ENCODE measurements around the gene AGPAT2. TPM values are rescaled to one million over a fixed set of nuclear protein-coding genes. Genes with fewer than 3 reads are reported as not detected.

Gene AGPAT2
- total RNA-seq, 6 donors from 2014 or later = 70.2 to 242 (median 140) TPM

GRCh38 chr9:136661641-136662325, 25.5 kb downstream of the AGPAT2 start:
- Histone ChIP-seq H3K4me1 (peaks cover 8 to 28% (median 18%) of the 10 kb centered on the region in 4 donors), H3K4me3 (peak overlapping the region; percentile 25 to 64 (median 56)), H3K27ac (peak overlapping the region; percentile 91 to 96 (median 92)), H3K36me3 (peaks cover 0 to 29% (median 15%) of the 10 kb centered on the region in 4 donors), H3K9me3 (no peaks in the 10 kb centered on the region), H3K27me3 (peaks cover 0 to 40% (median 14%) of the 10 kb centered on the region in 4 donors)
- WGBS, 2 donors = 40 to 44% methylated on average over 1 to 17 of the region's 22 CpGs
- DNase-seq (peak in 1 of 2 donors; percentile 76), ATAC-seq (ENCODE audit: low FRiP score in 2 of 2) (no peak)
- no peak for TF ChIP-seq CTCF (IDR thresholded peaks at IDR 0.05)
- no peak for TF ChIP-seq POLR2A (IDR thresholded peaks at IDR 0.05)
- no peak for TF ChIP-seq EP300 (IDR thresholded peaks at IDR 0.05)

GRCh38 chr9:136660971-136661550, 26.2 kb downstream of the AGPAT2 start:
- WGBS, 2 donors = 37% methylated on average over 7 of the region's 13 CpGs; no CpG with 5 or more reads in 1 of the 2 donors
- Histone ChIP-seq H3K36me3 (peaks cover 0 to 22% (median 13%) of the 10 kb centered on the region in 4 donors), H3K27me3 (peaks cover 0 to 37% (median 12%) of the 10 kb centered on the region in 4 donors), H3K27ac (peak overlapping the region; percentile 91 to 96 (median 92)), H3K4me1 (peaks cover 8 to 31% (median 21%) of the 10 kb centered on the region in 4 donors), H3K9me3 (no peaks in the 10 kb centered on the region), H3K4me3 (peak overlapping the region; percentile 19 to 64 (median 56))
- TF ChIP-seq CTCF (IDR thresholded peaks at IDR 0.05) (no peak), EP300 (IDR thresholded peaks at IDR 0.05) (no peak), POLR2A (IDR thresholded peaks at IDR 0.05) (no peak), POLR2AphosphoS5 (IDR thresholded peaks at IDR 0.05) (no peak)
- DNase-seq (no peak), ATAC-seq (ENCODE audit: low FRiP score in 2 of 2) (no peak)

GRCh38 chr9:136659861-136660784, 27.1 kb downstream of the AGPAT2 start:
- TF ChIP-seq POLR2A (IDR thresholded peaks at IDR 0.05) (no peak), CTCF (IDR thresholded peaks at IDR 0.05) (no peak), POLR2AphosphoS5 (IDR thresholded peaks at IDR 0.05) (peak in 1 of 2 donors; percentile 29)
- ATAC-seq (ENCODE audit: low FRiP score in 2 of 2) (no peak), DNase-seq (peak in 1 of 2 donors; percentile 60)
- H3K36me3 ChIP-seq = peaks cover 0 to 18% (median 12%) of the 10 kb centered on the region in 4 donors
- 38 to 50% methylated on average over 8 to 10 of the region's 21 CpGs for WGBS, 2 donors
- peak overlapping the region; percentile 91 to 96 (median 92) for H3K27ac ChIP-seq
- H3K4me1 ChIP-seq = peaks cover 14 to 35% (median 24%) of the 10 kb centered on the region in 4 donors
- H3K27me3 ChIP-seq = peaks cover 0 to 32% (median 11%) of the 10 kb centered on the region in 4 donors
- H3K9me3 ChIP-seq = no peaks in the 10 kb centered on the region
- peak overlapping the region; percentile 31 to 64 (median 56) for H3K4me3 ChIP-seq

- peak overlapping the region; percentile 91 to 96 (median 92) for H3K27ac ChIP-seq
- H3K36me3 ChIP-seq = peaks cover 0 to 7% (median 3%) of the 10 kb centered on the region in 4 donors
- no peak for ATAC-seq (ENCODE audit: low FRiP score in 2 of 2)
- 20 to 24% methylated on average over 4 to 21 of the region's 37 CpGs for WGBS, 2 donors
- H3K4me3 ChIP-seq = peak overlapping the region; percentile 32 to 64 (median 56)
- H3K27me3 ChIP-seq = peaks cover 0 to 27% (median 9%) of the 10 kb centered on the region in 4 donors
- no peaks in the 10 kb centered on the region for H3K9me3 ChIP-seq
- TF ChIP-seq EP300 (IDR thresholded peaks at IDR 0.05) (no peak), POLR2A (IDR thresholded peaks at IDR 0.05) (no peak), POLR2AphosphoS5 (IDR thresholded peaks at IDR 0.05) (no peak), CTCF (IDR thresholded peaks at IDR 0.05) (no peak)
- peaks cover 18 to 41% (median 30%) of the 10 kb centered on the region in 4 donors for H3K4me1 ChIP-seq
- peak in 1 of 2 donors; percentile 84 for DNase-seq
Observed at GRCh38 chr9:136658849-136659535, 28.3 kb downstream of the AGPAT2 start.
